RPMI7951 (cell line): Measurements from ENCODE around the gene WNT3A. TPM values are rescaled to one million over a fixed set of nuclear protein-coding genes. Genes with fewer than 3 reads are reported as not detected.

Source experiments
- DNase-seq: peaks from one replicate; pipeline ENCODE4 v3.0.0-alpha.2; 2012; ENCODE audit warnings: low read depth
- total RNA-seq: library from RNA; depleted of rRNA; stranded (reverse); fragments of >200 nt; shearing (Covaris generic); gene quantifications from 2 replicates; pipeline ENCODE4 v1.2.3, GENCODE V29; 2014

WNT3A gene
- total RNA-seq, 1 experiment from 2014 or later = not detected

- DNase-seq = no peak
These were observed 24.6 kb downstream of the WNT3A start for GRCh38 chr1:228031276-228031995.

GRCh38 chr1:228032041-228032440 lies 25.2 kb downstream of the WNT3A start:
- DNase-seq = peak; percentile 30

GRCh38 chr1:228033376-228033775 lies 26.6 kb downstream of the WNT3A start:
- DNase-seq = no peak

GRCh38 chr1:228034954-228035837 lies 28.4 kb downstream of the WNT3A start:
- DNase-seq = no peak

- no peak for DNase-seq
These were observed 29.0 kb downstream of the WNT3A start for GRCh38 chr1:228035844-228036243.

GRCh38 chr1:228036701-228037231 lies 30.0 kb downstream of the WNT3A start:
- DNase-seq = no peak

- DNase-seq = peak; percentile 26
These were observed 30.9 kb downstream of the WNT3A start for GRCh38 chr1:228037401-228038386.

GRCh38 chr1:228038387-228039005 lies 31.7 kb downstream of the WNT3A start:
- no peak for DNase-seq

GRCh38 chr1:228039006-228039903 lies 32.5 kb downstream of the WNT3A start:
- DNase-seq = no peak

- DNase-seq = no peak
These were observed 33.2 kb downstream of the WNT3A start for GRCh38 chr1:228039986-228040385.

- DNase-seq = no peak
These were observed 34.5 kb downstream of the WNT3A start for GRCh38 chr1:228041316-228041715.

- no peak for DNase-seq
These were observed 35.7 kb downstream of the WNT3A start for GRCh38 chr1:228042508-228042907.

GRCh38 chr1:228043281-228043848 lies 36.6 kb downstream of the WNT3A start:
- DNase-seq = peak; percentile 66

GRCh38 chr1:228044961-228045360 lies 38.2 kb downstream of the WNT3A start:
- no peak for DNase-seq

- no peak for DNase-seq
These were observed 38.6 kb downstream of the WNT3A start for GRCh38 chr1:228045405-228045804.

GRCh38 chr1:228045871-228046270 lies 39.1 kb downstream of the WNT3A start:
- DNase-seq = no peak

GRCh38 chr1:228046421-228047182 lies 39.8 kb downstream of the WNT3A start:
- DNase-seq = no peak

GRCh38 chr1:228047183-228047466 lies 40.3 kb downstream of the WNT3A start:
- no peak for DNase-seq

GRCh38 chr1:228048120-228048519 lies 41.3 kb downstream of the WNT3A start:
- DNase-seq = no peak
